ENCODE results near the gene LRMDA.
"Not testable (repeated sequence)": the region's sequence is repeated elsewhere in the genome, so short reads cannot be mapped to it uniquely, and the experiment has no call there.

LRMDA gene

DNA sequence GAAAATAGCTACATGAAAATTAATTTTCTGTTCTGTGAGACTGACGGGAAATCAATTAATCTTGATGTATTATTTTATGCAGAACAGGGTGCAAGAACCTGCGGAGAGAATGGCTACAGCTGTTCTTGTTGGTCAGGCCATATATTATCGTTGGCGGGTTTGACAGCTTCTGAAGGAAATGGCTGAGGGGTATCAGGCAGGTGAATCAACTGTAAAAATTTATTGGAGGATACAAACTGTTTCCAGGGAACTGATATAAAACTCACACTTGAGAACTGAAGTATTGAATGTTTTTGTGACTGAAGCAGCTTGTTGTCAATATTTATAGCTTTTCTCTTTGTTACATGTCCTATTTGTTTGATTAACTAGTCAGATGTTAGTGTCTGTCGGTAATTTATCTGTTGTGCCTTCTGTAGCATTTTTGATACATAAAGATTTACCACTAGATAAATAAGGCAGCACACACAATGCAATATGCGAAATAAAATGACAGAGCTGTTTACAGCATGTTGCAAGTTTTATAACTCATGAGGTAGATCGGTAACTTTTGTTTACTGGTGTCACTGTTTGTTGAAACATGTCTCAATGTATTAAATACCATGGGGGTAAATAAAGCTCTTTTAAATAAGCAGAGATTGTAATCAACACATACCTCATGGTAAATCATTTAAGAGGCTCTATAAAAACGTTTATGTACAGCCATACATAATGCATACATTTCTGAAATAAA is 308.2 kb downstream of the LRMDA start:
- H3K4me1 Mint-ChIP-seq (ENCODE audit: low read depth in 2 of 2): no peaks in the 10 kb centered on the region
- DNase-seq: no peak
- no peaks in the 10 kb centered on the region for H3K36me3 Mint-ChIP-seq (ENCODE audit: insufficient read depth)
- H3K9me3 Mint-ChIP-seq: peaks cover 0 to 2% of the 10 kb centered on the region in 2 donors
- ATAC-seq (replicated peaks): no peak
- H3K27me3 Mint-ChIP-seq: peaks cover 0 to 31% of the 10 kb centered on the region in 2 donors
- no peak overlapping the region for H3K4me3 Mint-ChIP-seq
- no peak overlapping the region for H3K27ac Mint-ChIP-seq

DNA sequence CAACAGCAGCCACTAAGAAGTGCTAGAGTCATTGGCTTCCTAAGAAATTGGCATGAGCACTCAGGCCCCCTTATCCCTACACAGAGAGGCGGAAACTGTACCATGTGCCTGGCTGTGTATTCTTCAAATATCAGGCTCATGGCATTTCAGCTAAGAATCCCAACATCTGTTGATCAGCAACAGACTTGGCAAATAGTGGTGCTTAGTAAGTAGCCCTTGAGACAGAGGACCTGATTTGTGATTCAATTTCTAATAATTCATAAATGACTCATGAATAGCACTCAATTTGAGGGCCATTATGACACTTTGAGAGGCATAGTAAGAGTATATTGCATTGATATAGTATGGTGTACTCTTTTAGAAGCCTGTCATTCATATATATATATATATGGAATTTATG is 309.1 kb downstream of the LRMDA start:
- H3K4me3 Mint-ChIP-seq: no peak overlapping the region
- peaks cover 0 to 39% of the 10 kb centered on the region in 2 donors for H3K27me3 Mint-ChIP-seq
- H3K9me3 Mint-ChIP-seq: peaks cover 0 to 2% of the 10 kb centered on the region in 2 donors
- H3K27ac Mint-ChIP-seq: no peak overlapping the region
- no peaks in the 10 kb centered on the region for H3K36me3 Mint-ChIP-seq (ENCODE audit: insufficient read depth)
- DNase-seq (no peak), ATAC-seq (replicated peaks) (no peak)
- no peaks in the 10 kb centered on the region for H3K4me1 Mint-ChIP-seq (ENCODE audit: low read depth in 2 of 2)

DNA sequence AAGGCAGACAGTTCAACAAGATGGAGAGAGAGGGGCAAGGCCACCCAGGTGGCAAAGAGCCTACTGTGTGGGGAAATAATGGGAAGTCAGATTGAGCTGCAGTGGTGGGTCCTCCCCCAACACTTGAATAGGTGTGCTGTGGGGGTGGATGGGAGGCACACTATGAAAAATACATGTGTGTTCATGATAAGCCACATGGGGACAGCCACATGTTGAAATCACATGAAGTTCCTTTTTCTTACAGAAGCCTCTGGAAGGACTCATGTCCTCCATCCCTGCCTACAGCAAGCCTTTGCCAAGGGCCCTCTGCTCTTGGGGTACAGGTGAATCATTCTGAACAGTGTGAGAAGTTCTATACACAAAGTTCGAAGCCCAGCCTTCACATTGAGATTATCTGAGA is 310.9 kb downstream of the LRMDA start:
- Mint-ChIP-seq H3K27me3 (peaks cover 0 to 44% of the 10 kb centered on the region in 2 donors), H3K27ac (no peak overlapping the region)
- no peak for ATAC-seq (replicated peaks)

DNA sequence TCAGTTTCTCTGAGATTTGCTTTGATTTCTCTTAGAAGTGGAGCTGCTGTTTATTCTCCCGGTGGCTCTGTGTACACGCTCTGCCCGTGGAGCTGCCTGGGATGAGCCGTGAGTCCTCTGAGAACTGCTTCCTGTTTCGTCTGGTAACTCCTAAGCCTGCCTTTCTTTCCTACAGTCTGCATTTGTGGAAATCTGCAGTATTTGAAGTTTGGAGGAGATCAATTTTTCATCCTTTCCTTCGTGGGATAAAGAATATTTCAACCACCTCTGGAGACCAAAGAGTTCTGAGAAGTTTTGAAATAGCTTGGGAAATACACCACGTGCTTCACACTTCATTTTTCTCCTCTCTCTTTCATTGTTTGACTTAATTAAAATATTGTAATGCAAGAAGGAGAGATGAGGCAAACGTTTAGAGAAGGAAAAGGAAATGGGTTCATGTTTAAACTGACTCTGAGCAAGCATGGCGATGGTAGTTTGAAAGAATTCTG is 311.9 kb downstream of the LRMDA start:
- H3K27ac Mint-ChIP-seq: no peak overlapping the region
- H3K36me3 Mint-ChIP-seq (ENCODE audit: insufficient read depth): no peaks in the 10 kb centered on the region
- peaks cover 0 to 2% of the 10 kb centered on the region in 2 donors for H3K9me3 Mint-ChIP-seq
- no peak overlapping the region for H3K4me3 Mint-ChIP-seq
- no peaks in the 10 kb centered on the region for H3K4me1 Mint-ChIP-seq (ENCODE audit: low read depth in 2 of 2)
- ATAC-seq (replicated peaks) (no peak), DNase-seq (no peak)
- peaks cover 0 to 37% of the 10 kb centered on the region in 2 donors for H3K27me3 Mint-ChIP-seq

More for the DNA sequence above, 310.9 kb downstream of the LRMDA start:
- DNase-seq: no peak
- H3K4me1 Mint-ChIP-seq (ENCODE audit: low read depth in 2 of 2): no peaks in the 10 kb centered on the region
- H3K36me3 Mint-ChIP-seq (ENCODE audit: insufficient read depth): no peaks in the 10 kb centered on the region
- peaks cover 0 to 2% of the 10 kb centered on the region in 2 donors for H3K9me3 Mint-ChIP-seq
- H3K4me3 Mint-ChIP-seq: no peak overlapping the region

DNA sequence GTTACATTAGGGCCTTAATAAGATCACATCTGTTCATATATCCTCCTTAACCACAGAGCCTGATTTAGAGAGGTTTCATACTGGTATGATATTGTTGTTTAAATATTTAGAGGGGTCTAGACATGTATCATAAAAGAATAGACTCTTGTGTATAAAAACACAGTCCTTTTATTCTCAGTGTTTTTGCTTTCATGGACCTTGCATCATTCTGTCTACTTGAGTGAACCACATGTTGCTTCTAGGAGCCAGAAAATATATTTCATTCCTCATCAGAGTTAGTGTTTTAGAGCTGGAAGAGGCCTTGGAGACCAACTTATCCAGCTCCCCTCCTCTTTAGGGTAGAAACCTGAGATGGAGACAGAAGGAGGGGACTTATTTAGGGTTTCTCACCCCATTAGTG is 312.8 kb downstream of the LRMDA start:
- Mint-ChIP-seq H3K4me3 (no peak overlapping the region), H3K36me3 (ENCODE audit: insufficient read depth) (no peaks in the 10 kb centered on the region), H3K4me1 (ENCODE audit: low read depth in 2 of 2) (no peaks in the 10 kb centered on the region), H3K27ac (no peak overlapping the region), H3K27me3 (peaks cover 0 to 37% of the 10 kb centered on the region in 2 donors), H3K9me3 (peaks cover 0 to 2% of the 10 kb centered on the region in 2 donors)
- ATAC-seq (replicated peaks) (no peak), DNase-seq (no peak)

DNA sequence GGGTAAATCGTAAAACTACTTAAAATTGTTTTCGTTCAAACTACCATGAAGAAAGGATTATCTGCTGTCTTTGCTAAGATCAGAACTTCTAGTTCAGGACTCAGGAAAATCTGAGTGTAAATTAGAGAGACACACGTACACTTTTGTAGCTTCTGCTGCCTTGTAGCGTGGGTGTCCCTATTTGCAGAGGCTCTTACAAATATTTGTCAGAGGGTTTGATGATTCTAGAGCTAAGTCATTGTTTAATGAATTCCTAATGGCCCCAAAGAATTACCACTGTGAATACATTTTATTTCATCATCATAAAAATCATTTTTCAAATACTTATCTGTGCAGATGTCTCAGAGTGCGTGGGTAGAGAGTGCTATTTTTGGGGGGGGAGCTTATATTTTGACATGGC is 314.9 kb downstream of the LRMDA start:
- Mint-ChIP-seq H3K36me3 (ENCODE audit: insufficient read depth) (no peaks in the 10 kb centered on the region), H3K4me1 (ENCODE audit: low read depth in 2 of 2) (no peaks in the 10 kb centered on the region), H3K27me3 (peaks cover 0 to 37% of the 10 kb centered on the region in 2 donors), H3K4me3 (no peak overlapping the region), H3K27ac (no peak overlapping the region), H3K9me3 (peaks cover 0 to 2% of the 10 kb centered on the region in 2 donors)
- ATAC-seq (replicated peaks): no peak
- no peak for DNase-seq

DNA sequence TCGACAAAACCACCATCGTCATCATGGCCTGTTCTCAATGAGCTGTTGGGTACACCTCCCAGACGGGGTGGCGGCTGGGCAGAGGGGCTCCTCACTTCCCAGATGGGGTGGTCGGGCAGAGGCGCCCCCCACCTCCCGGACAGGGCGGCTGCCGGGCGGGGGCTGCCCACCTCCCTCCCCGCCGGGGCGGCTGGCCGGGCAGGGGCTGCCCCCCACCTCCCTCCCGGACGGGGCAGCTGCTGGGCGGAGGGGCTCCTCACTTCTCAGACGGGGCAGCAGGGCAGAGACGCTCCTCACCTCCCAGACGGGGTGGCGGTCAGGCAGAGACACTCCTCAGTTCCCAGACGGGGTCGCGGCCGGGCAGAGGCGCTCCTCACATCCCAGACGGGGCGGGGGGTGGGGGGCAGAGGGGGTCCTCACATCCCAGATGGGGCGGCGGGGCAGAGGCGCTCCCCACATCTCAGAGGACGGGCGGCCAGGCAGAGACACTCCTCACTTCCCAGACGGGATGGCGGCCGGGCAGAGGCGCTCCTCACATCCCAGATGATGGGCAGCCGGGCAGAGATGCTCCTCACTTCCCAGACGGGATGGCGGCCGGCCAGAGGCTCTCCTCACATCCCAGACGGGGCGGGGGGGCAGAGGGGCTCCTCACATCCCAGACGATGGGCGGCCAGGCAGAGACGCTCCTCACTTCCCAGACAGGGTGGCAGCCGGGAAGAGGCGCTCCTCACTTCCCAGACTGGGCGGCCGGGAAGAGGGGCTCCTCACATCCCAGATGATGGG is 318.9 kb downstream of the LRMDA start:
- ATAC-seq (replicated peaks); DNase-seq; H3K4me1 Mint-ChIP-seq (ENCODE audit: low read depth in 2 of 2); H3K27ac Mint-ChIP-seq; H3K4me3 Mint-ChIP-seq; H3K36me3 Mint-ChIP-seq (ENCODE audit: insufficient read depth); H3K9me3 Mint-ChIP-seq: not testable (repeated sequence)
- H3K27me3 Mint-ChIP-seq: peaks cover 0 to 16% of the 10 kb centered on the region in 2 donors

DNA sequence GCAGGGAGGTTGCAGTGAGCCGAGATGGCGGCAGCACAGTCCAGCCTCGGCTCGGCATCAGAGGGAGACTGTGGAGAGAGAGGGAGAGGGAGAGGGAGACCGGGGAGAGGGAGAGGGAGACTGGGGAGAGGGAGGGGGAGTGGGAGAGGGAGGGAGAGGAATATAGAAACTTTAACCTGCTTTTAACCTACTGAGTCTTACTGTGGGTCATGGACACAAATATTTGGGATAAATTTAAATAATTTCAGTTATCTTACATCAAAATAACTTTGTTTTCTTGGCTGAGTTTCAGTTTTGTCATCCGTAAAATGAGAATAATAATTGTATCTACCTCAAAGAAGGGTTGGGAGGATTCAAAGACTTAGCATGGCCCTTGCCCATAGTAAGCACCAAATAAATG is 319.8 kb downstream of the LRMDA start:
- H3K27ac Mint-ChIP-seq: no peak overlapping the region
- H3K4me1 Mint-ChIP-seq (ENCODE audit: low read depth in 2 of 2): no peaks in the 10 kb centered on the region
- no peak overlapping the region for H3K4me3 Mint-ChIP-seq
- DNase-seq: no peak
- peaks cover 3% of the 10 kb centered on the region for H3K36me3 Mint-ChIP-seq (ENCODE audit: insufficient read depth)
- no peak for ATAC-seq (replicated peaks)
- H3K9me3 Mint-ChIP-seq: no peaks in the 10 kb centered on the region
- peaks cover 0 to 13% of the 10 kb centered on the region in 2 donors for H3K27me3 Mint-ChIP-seq

DNA sequence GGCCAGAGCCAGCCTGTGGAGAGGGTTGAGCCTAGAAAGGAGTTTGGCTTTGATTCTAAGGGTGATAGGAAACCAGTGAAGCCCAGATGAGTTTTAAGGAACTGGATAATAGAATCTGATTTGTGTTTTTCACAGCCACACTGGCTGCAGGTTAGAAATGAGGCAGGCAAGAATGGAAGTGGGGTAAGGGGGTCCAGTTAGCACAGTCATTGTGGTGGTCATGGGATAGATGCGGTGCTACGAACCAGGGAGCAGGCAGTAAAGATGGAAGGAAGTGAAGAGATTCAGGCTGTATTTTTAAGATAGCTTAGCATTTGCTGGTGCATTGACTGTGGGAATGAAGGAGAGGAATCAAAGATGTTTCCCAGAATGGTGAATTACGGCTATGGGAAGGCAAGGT is 322.2 kb downstream of the LRMDA start:
- Mint-ChIP-seq H3K4me3 (no peak overlapping the region), H3K9me3 (no peaks in the 10 kb centered on the region), H3K4me1 (ENCODE audit: low read depth in 2 of 2) (no peaks in the 10 kb centered on the region), H3K27me3 (peaks cover 6 to 29% of the 10 kb centered on the region in 2 donors), H3K36me3 (ENCODE audit: insufficient read depth) (peaks cover 3% of the 10 kb centered on the region), H3K27ac (no peak overlapping the region)
- DNase-seq: no peak
- no peak for ATAC-seq (replicated peaks)

DNA sequence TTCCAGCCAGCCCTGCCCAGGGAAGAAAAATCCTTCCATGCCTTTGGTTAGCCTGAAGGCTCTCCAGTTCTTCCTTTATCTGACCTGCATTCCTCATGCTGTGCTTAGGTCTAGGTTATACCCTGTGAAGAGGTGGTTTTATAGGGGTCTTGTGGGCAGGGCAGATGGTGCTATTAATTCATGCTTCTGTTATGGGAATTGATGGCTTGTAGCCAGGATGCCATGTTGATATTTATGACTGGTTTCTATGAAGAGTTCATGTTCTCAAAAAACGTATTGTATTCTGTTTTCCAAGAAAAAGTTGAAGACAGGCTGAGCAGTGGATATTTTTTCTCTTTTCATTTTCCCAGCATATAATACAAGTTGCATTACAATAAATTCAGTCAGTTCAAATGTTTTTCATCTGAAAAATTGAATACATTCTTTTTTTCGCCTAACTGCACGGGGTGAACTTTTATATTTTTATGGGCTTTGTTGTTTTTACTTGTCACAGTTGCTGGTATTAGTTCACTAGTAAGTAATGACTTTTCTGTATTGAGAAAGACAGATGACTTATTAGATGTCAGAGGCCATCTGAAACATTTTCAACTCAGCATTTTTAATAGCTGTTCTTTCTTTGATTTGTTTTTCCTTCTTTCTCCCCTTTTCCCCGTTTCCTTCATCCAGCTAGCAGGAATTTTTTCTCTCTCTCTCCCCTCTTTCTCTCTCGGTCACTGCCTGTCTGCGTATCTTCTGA is 322.8 kb downstream of the LRMDA start:
- DNase-seq (no peak), ATAC-seq (replicated peaks) (no peak)
- no peak overlapping the region for H3K4me3 Mint-ChIP-seq
- H3K4me1 Mint-ChIP-seq (ENCODE audit: low read depth in 2 of 2): no peaks in the 10 kb centered on the region
- H3K27me3 Mint-ChIP-seq: peaks cover 9 to 33% of the 10 kb centered on the region in 2 donors
- no peaks in the 10 kb centered on the region for H3K9me3 Mint-ChIP-seq
- H3K27ac Mint-ChIP-seq: no peak overlapping the region
- H3K36me3 Mint-ChIP-seq (ENCODE audit: insufficient read depth): peaks cover 3% of the 10 kb centered on the region

DNA sequence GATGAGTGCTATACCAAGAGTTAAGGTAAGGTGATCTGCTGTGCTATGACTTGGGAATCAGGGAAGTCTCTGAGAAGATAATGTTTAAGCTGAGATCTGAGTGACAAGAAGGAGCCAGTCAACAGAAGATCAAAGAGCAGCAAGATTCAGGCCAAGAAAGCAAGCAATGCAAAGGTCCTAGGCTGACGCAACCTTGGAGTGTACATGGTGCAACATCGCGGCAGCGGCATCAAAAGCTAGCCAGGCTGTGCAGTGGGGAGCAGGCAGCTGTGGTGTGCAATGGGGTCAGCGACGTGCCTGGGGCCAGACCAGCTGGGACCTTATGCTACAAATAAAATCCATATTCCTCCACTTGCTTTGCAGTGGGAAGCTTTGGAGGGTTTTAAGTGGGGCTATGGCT is 324.1 kb downstream of the LRMDA start:
- no peaks in the 10 kb centered on the region for H3K4me1 Mint-ChIP-seq (ENCODE audit: low read depth in 2 of 2)
- no peak for ATAC-seq (replicated peaks)
- H3K4me3 Mint-ChIP-seq: no peak overlapping the region
- H3K27me3 Mint-ChIP-seq: peaks cover 9 to 33% of the 10 kb centered on the region in 2 donors
- no peak for DNase-seq
- no peak overlapping the region for H3K27ac Mint-ChIP-seq
- H3K9me3 Mint-ChIP-seq: no peaks in the 10 kb centered on the region
- peaks cover 3% of the 10 kb centered on the region for H3K36me3 Mint-ChIP-seq (ENCODE audit: insufficient read depth)

DNA sequence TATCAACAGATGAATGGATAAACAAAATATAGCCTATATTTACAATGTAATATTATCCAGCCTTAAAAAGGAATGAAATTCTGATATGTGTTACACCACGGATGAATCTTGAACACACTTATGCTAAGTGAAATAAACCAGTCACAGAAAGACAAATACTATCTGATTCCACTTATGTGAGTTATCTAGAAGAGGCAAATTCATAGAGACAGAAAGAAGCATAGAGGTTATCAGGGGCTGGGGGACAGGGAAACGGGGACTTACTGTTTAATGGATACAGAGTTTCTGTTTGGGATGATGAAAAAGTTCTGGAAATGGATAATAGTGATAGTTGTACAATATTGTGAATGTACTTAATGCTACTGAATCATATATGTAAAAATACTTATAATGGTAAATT is 329.9 kb downstream of the LRMDA start:
- Mint-ChIP-seq H3K4me3 (no peak overlapping the region), H3K27ac (no peak overlapping the region), H3K36me3 (ENCODE audit: insufficient read depth) (peaks cover 1% of the 10 kb centered on the region), H3K9me3 (no peaks in the 10 kb centered on the region), H3K27me3 (peaks cover 9 to 20% of the 10 kb centered on the region in 2 donors), H3K4me1 (ENCODE audit: low read depth in 2 of 2) (no peaks in the 10 kb centered on the region)
- no peak for DNase-seq
- no peak for ATAC-seq (replicated peaks)

DNA sequence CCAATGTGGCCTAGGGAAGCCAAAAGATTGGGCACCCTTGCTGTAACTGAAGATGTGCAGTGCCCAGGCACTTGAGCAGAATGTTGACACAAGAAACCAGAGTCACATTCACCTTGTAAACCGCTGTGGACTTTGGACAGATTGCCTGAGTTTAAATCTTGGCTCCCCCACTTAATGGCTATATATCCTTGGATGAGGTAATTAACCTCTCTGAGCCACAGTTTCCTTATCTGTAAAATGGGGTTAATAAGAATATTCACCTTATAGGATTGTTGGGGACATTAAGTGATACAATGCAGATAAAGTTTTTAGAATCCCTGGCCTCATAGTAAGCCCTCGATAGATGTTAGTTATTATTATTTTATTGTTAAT is 331.0 kb downstream of the LRMDA start:
- peaks cover 9 to 23% of the 10 kb centered on the region in 2 donors for H3K27me3 Mint-ChIP-seq
- H3K4me3 Mint-ChIP-seq: no peak overlapping the region
- H3K9me3 Mint-ChIP-seq: no peaks in the 10 kb centered on the region
- H3K36me3 Mint-ChIP-seq (ENCODE audit: insufficient read depth): peaks cover 4% of the 10 kb centered on the region
- H3K4me1 Mint-ChIP-seq (ENCODE audit: low read depth in 2 of 2): no peaks in the 10 kb centered on the region
- no peak for DNase-seq
- ATAC-seq (replicated peaks): no peak
- no peak overlapping the region for H3K27ac Mint-ChIP-seq
